LNCAP (cell line): ENCODE measurements around the gene ARSK.

Source experiments
- TF ChIP-seq, protein P1 (sequence below): fragments of 450-650 bp; IDR thresholded peaks from 2 replicates; pipeline ENCODE4 v1.5.1; 2017; ENCODE audit warnings: mild to moderate bottlenecking

The ARSK gene

DNA sequence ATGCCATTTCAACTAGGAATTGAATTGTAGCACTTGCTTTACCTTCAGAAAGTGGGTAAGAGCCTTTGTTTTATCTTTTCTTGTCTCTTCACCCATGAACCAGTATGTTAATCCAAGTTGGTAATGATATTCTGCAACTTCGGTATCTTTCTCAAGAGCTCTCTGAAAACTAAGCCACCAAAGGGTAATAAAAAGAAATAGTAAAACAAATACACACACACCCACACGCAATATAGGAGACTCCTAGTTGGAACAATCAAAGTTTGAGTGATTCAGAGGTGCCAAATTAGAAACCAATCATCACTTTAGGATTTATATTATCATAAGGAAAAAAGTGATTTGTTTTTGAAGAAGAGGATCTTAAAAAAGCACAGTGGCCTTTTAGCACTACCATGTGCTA, 30.5 kb upstream of the ARSK start:
- TF ChIP-seq, protein P1, sequence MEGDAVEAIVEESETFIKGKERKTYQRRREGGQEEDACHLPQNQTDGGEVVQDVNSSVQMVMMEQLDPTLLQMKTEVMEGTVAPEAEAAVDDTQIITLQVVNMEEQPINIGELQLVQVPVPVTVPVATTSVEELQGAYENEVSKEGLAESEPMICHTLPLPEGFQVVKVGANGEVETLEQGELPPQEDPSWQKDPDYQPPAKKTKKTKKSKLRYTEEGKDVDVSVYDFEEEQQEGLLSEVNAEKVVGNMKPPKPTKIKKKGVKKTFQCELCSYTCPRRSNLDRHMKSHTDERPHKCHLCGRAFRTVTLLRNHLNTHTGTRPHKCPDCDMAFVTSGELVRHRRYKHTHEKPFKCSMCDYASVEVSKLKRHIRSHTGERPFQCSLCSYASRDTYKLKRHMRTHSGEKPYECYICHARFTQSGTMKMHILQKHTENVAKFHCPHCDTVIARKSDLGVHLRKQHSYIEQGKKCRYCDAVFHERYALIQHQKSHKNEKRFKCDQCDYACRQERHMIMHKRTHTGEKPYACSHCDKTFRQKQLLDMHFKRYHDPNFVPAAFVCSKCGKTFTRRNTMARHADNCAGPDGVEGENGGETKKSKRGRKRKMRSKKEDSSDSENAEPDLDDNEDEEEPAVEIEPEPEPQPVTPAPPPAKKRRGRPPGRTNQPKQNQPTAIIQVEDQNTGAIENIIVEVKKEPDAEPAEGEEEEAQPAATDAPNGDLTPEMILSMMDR, result no peak

DNA sequence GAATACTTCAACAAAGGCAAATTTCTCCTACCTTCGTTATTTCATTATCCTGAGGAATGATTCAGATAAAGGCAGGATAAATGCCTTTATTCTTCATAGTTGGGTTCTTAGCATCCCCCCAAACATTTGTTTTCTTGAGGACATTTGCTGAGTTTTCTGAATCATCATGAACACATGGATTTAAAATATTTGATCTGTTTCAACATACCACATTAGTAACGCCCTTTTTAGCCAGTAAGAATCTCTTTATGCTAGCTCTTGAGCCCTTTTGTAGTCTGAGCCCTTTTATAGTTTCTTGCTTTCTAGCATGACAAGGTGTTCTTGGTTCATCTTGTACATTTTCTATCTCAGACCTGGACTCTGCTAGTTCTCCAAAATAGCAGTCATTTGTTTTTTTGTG, 28.0 kb upstream of the ARSK start:
- TF ChIP-seq, protein P1, result no peak

DNA sequence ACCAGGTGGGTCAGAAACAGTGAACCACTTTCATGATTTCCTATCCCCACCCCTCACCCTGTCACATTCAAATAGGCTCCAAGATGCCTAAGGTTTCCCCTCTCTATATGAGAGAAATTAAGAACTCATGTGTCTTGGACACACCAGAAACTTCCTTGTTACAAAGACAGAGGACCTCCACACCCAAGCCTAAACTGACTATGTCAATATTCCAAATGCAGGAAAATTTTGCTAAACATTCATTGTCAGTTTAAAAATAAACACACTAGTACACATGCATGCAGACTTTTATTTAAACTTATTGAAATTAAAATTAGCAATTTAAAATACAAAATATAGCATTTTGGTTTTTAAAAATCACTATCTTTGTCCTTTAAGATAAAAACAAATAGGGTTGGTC, 26.3 kb upstream of the ARSK start:
- TF ChIP-seq, protein P1, result no peak

DNA sequence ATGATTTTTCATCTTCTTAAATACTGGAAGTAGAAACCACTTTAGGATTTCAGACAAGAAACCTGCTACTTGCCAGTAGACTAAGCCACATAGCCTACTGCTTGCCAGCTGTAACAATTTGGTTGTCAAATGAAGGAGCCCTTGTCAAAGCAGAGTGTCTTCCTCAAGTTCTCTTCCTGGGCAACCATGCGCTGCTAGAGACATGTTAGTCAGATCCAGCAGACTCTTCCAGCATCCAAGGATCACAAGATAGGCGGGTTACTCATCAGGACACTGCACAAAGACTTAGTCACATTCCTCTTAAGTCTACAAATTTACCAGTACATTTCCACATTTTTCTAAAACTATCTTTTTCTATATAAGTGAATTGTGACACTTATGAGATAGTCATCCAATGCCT, 24.5 kb upstream of the ARSK start:
- TF ChIP-seq, protein P1, result no peak

DNA sequence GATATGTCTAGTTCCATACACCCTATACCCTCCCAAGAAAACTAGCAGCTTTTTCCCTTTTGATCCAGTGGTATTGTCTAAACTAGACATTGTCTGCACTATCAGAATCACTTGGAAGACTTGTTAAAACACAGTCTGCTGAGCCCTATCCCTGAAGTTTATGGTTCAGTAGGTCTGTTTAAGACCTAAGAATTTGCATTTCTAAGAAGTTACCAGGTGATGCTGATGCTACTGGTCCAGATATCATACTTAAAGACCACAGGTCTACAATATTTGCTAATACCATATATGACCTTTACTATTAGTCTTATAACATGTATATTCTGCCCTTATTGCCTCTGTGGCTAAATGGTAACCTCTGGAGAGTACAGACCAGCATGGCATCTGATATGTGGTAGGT, 23.4 kb upstream of the ARSK start:
- TF ChIP-seq, protein P1, result no peak

DNA sequence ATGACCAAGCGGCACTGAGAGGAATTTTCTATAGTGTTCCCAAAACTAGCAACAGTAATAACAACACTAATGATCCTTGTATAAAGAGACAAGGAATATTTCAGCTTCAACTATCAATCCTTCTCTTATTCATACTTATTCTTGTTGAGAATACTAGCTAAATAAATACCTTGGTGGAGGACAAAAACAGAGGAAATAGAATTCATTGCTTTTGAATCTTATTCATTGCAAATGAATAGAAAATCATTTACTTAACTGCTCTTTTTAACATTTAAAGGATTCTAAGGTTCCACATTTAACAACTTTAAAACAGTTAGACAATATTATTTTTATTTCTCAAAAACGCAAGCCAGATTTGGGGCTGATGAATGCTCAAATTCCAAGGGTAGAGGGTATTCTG, 22.5 kb upstream of the ARSK start:
- TF ChIP-seq, protein P1, result no peak

DNA sequence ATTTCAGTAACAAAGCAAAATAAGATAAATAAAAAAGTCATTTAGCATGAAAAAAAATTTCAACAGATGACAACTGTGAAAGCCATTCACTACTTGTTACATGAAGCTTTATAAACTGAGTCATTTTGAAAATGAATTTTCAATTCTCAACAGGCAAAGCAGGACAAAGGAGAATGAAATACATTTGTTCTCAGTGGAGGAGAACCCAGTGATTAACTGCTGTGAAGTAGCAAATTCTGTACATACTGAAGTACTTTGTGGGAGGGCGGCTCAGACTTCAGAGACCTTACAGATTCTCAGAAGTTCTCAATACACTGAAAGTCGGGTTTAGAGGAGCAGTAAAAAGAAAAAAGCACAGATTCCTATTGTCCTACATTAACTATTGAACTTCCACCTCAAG, 21.8 kb upstream of the ARSK start:
- TF ChIP-seq, protein P1, result no peak

DNA sequence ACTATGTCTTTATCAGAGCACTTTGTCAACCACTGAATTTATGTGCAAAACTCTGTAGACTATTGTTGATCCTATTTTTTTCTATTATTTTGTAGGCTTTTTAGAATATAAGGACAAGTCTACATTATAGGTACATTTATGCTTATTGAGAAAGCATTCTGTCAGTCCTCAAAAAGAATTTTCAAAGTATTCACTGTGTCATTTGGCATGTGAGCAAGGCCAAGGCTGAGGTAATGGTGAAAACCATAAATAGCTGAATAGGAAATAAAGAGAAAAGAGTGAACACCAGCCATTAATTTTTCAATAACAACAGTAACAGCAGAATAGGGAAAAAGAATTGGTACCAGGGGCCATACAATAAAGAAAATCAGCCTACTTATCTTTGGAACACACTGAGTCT, 21.1 kb upstream of the ARSK start:
- TF ChIP-seq, protein P1, result no peak
